GM08714 (cell line): Measurements from ENCODE around the gene AADACL3.

Experiments used
- H3K4me3 ChIP-seq: fragments of 200-500 bp; sonication (Bioruptor generic); 2 replicates; pipeline ENCODE4 v1.5.1; 2014; ENCODE audit warnings: mild to moderate bottlenecking, low read length, inconsistent platforms
- ZNF274 ChIP-seq: IDR thresholded peaks from 2 replicates; pipeline ENCODE4 v1.6.1; 2012; ENCODE audit warnings: mild to moderate bottlenecking, low read depth, low read length

The AADACL3 gene

GRCh38 chr1:12745126-12745991 lies 29.4 kb downstream of the AADACL3 start:
- no peak overlapping the region for H3K4me3 ChIP-seq
- no peak for TF ChIP-seq ZNF274

DNA sequence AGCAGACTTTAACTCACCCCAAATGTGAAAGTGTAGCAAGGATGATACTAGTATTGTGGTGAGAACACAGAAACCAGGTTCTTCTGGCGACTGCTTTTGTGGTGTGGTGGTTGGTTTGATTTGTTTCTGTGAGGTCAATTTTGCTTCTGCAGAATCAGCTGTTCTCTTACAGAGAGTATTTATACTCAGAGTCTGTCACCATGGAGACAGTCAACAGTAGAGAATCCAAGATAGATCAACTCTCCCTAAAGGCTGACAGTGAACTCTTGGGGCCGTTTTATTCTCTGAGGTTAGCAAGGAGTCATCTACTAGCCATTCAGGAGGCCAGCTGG lies 30.0 kb downstream of the AADACL3 start, which contains the start of gene CFAP107:
TSS of gene CFAP107 (plus strand) at position 209 of the 332 bp plus-strand sequence. CDS start 231 bp downstream, outside the sequence.
- H3K4me3 ChIP-seq = no peak within 1 kb of the TSS
- no peak for TF ChIP-seq ZNF274

DNA sequence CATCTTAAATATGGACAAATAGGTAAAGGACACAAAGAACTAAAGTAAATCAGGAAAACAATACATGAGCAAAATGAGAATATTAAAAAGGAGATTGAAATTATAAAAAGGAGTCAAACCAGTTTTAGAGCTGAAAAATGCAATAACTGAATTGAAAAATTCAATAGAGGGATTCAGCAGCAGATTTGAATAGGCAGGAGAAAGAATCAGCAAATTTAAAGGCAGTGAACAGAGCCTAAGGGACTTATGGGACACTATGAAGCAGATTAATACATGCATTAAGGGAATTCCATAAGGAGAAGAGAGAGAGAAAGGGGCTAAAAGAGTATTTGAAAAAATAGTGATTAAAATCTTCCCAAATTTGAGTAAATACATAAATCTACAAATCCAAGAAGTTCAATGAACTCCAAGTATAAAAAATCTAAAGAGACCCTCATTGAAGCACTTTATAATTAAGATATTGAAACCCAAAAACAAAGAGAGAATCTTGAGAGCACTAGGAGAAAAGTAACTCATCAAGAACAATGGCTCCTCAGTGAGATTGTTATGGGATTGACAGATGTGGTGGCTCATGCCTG lies 33.0 kb downstream of the AADACL3 start:
- no peak overlapping the region for H3K4me3 ChIP-seq
- no peak for TF ChIP-seq ZNF274

GRCh38 chr1:12754738-12755137 lies 38.8 kb downstream of the AADACL3 start:
- no peak for TF ChIP-seq ZNF274
- no peak overlapping the region for H3K4me3 ChIP-seq

DNA sequence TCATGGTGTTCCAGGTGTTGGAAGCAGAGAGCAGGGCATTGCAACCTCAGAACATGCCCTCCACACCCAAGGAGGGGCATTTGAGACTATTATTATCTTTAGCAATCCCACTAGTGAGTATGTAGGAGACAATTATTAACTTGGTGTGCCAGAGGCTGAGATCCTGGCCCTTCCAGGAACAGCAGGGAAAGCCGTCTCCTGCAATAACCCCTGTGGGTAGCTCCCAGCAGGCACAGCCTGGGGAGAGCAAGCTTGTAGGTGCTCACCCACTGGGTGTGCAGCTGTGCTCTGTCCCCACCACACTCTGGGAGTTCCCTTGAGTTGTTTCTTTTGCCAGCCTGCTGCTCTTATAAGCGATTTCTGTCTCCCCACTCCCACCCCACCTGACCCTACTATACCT lies 40.4 kb downstream of the AADACL3 start:
- TF ChIP-seq ZNF274 = no peak
- H3K4me3 ChIP-seq = no peak overlapping the region

- H3K4me3 ChIP-seq = no peak overlapping the region
- no peak for TF ChIP-seq ZNF274
Observed at GRCh38 chr1:12756768-12757413, 41.0 kb downstream of the AADACL3 start.

- H3K4me3 ChIP-seq = no peak overlapping the region
- TF ChIP-seq ZNF274 = no peak
Observed at GRCh38 chr1:12757836-12758235, 41.9 kb downstream of the AADACL3 start.

- no peak for TF ChIP-seq ZNF274
- H3K4me3 ChIP-seq = no peak overlapping the region
Observed at GRCh38 chr1:12760256-12760795, 44.4 kb downstream of the AADACL3 start.

DNA sequence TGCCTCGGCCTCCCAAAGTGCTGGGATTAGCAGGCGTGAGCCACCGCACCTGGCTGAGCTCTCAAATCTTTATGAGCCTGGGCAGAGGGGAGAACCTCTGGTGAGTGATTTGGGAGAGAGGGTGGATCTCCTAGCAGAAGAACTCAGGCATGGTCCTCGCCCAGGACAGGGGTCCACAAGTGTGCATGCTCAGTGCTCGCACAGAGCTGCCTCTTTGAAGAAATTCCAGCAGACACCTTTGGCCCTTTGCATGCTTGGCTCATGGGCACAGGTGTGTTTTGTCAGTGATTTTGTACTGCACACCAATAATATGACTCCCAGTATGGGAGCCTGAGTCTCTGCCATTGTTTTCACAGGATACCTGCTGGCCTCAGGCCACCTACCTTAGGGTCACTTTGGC lies 45.9 kb downstream of the AADACL3 start:
- no peak for TF ChIP-seq ZNF274
- no peak overlapping the region for H3K4me3 ChIP-seq

- TF ChIP-seq ZNF274 = no peak
- no peak overlapping the region for H3K4me3 ChIP-seq
Observed at GRCh38 chr1:12762766-12763165, 46.9 kb downstream of the AADACL3 start.

DNA sequence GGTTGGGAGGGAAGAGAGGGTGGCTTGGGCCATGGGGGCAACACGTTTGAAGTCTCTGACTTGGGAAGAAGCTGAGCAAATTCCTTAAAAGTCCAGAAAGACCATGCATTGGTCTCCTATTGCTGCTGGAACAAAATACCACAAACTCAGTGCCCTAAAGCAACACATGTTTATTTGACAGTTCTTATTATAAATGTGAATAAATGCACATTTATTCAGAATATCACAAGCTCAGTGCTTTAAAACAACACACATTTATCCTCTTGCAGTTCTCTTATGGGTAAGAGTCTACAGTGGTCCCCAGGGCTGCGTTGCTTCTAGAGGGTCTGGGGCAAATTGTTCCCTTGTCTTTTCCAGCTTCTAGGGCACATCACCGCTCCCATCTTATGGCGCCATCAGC lies 47.6 kb downstream of the AADACL3 start:
- TF ChIP-seq ZNF274 = no peak
- H3K4me3 ChIP-seq = no peak overlapping the region

DNA sequence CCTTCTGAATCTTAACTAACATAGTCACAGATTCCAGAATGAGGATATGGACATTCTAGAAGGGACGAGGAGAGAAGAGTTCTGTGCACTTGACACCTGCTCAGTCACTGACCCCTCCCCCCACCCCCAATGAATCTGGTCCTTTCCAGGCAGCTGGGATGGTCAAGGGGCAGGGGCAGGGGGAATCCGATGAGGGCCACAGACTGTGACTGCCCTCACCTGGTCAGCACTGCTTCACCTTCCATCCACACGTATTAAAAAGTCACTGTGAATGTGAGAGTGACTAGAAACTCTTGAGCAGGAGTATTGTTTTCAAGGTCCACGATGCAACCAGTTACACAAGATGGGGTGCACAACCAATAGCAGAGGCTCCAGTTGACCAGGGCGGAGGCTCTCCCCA lies 48.1 kb downstream of the AADACL3 start:
- H3K4me3 ChIP-seq = no peak overlapping the region
- no peak for TF ChIP-seq ZNF274

DNA sequence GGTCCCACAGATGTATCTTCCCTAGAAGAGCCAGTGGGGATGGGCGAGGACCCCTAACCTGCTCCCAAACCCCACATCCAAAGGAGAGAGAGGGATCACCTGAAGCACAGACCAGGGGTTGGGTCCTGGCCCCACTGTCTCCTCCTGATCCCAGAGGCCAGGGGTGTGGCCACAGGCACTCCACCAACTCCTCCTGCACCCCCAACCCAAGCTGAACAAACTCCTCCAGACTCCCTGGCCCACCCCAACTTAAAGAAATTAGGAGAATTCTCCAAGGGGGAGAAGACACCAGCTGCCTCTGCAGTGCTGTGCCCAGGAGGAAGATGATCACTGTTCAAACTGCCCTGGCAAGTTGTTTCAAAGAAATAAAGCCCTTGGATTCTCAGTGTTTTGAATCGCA lies 53.1 kb downstream of the AADACL3 start:
- TF ChIP-seq ZNF274 = no peak
- no peak overlapping the region for H3K4me3 ChIP-seq

DNA sequence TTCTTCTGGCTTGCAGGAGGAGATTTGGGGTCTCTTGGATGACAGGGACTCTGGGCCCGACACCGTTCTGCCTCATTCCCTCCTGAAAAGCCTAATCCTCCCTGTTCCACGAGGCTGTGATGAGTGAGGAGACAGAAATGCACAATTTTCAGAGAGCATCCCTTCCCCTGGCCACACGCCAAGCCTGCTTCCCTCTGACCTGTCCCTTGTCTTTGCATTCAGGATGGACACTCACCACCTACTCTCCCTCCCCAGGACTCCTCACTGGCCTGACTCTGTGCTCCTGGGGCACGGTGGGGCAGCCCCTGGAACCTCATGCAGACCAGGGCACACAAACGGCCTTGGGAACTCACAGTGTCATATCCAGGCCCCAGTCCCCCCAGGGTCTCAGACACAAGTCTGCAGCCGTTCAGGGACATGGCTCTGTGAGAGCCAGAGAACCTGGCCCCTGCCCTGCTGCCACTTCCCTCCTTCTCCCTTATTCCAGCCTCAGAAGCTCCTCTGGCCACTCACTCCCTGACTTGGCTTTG lies 54.1 kb downstream of the AADACL3 start:
- H3K4me3 ChIP-seq = no peak overlapping the region
- no peak for TF ChIP-seq ZNF274
